GM10266 (cell line): ENCODE results near the gene POLR3H.

Source experiments
- DNase-seq: peaks from one replicate; pipeline ENCODE4 v3.0.0; 2012; ENCODE audit errors: extremely low spot score
- CTCF ChIP-seq: IDR thresholded peaks from 2 replicates; pipeline ENCODE4 v1.5.1; 2012; ENCODE audit warnings: mild to moderate bottlenecking, low read depth; ENCODE audit not compliant: control insufficient read depth, insufficient read depth; ENCODE audit errors: missing control alignments

The POLR3H gene

DNA sequence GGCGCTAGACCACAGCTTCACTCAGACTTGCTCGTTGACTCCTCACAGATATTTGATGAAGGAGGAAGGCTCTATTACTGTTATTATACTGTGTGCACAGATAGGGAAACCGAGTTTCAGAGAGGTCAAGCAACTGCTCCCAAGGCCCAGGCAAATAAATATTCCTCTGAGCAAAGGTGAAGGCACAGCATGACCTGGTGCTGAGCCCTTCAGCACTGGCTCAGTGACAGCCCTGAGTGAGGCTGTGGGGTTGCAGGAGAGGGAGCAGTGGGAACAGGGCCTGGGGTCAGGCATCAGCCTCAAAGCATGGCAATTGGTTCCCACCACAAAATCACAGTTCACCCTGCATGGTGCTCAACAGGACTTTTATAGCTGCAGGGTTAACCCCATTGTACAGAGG lies 7.1 kb downstream of the POLR3H start:
- DNase-seq, result no peak
- TF ChIP-seq CTCF, result no peak

DNA sequence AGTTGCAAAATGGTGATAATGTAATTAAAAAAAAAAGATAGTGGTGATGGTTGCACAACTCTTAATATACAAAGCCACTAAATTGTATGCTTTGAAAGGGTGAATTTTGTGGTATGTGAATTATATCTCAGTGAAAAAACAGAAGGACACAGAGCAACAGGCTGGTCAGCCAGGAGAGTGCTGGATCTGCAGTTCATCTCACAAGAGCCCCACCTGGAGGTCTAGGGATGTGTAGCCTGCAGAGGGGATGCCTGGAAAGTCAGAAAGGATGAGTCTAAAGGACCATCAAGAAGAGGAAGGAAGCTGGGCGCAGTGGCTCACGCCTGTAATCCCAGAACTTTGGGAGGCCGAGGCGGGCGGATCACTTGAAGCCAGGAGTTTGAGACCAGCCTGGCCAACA lies 9.0 kb downstream of the POLR3H start:
- TF ChIP-seq CTCF, result peak; percentile 10
- DNase-seq, result no peak

GRCh38 chr22:41534219-41534618 lies 10.1 kb downstream of the POLR3H start:
- no peak for DNase-seq
- TF ChIP-seq CTCF, result no peak

DNA sequence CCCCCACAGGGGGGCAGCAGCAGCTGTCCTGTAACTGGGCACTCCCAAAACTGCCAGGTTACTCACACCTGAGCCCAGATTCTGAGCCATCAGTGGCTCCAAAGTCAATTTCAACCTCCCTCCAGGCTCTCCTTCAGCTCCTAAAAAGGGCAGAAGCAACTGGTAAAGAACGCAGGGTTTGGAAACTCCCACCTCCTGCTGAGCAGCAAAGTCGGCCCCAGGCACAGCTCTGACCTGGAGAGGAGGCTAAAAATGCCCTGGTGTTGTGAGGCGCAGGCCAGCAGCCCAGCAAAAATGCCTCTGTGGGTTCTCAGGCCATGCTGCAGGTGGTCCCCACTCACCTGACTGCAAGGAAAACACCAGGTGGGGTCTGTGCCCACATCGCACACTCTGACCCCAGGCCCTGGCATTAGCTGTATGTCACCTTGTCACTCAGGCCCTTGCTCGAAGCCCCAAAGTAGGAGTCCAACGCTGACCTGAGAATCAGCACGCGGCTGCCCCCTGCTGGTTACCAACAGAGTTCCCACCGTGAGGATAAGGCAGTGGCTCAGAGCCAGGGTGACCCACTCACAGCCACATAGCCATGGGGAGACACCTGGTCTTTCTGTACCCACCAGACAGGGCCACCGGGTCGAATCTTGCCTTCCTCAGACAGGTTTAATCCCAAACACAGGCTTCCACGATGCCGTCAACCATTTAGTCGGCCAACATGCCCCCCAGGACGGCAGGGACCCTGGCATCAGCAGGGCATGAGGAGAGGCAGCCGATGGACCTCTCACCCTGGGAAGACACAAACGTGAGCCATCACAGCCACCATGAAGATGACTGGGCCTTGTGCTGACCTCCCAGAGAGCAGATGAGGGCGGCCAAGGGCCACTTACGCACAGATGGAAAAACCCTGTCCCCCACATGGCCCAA lies 11.1 kb downstream of the POLR3H start:
- DNase-seq, result peak; percentile 78
- TF ChIP-seq CTCF, result peak; percentile 87

DNA sequence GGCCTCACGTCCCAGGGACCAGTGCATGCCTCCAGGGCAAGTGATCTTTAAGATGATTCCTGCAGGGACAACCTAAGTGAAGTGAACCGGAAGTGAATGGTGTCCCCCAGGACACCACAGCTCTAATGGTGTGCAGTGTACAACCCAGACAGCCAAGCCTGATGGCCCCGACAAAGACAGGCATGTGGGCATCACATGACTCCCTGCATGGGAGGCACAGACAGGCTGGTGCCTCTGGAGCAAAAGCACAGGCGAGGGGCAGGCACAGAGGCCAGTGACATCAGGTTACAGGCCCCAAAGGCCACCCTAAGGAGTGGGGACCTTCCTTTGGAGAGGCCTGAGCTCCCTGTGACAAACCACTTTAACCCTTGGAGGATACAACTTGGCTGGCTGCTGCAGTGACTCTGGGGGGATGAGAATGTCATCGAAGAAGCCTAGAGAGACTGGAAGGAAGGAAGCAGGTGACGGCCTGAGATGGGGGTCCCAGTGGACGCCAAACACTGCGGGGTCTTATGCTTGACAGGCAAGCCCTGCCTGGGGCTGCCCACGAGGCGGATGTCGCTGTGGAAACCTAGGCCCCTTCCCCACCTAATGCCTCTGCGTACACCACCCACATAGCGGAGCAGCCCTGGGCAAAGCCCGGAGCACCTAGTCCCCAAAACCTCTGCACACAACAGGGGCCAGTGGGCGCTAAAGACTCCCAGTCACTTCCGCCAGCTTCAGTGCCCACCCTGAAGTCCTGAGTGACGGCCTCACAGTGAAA lies 12.4 kb downstream of the POLR3H start:
- no peak for DNase-seq
- TF ChIP-seq CTCF, result no peak

- no peak for TF ChIP-seq CTCF
- no peak for DNase-seq
Observed at GRCh38 chr22:41530890-41531714, 13.2 kb downstream of the POLR3H start.
